Measurements from ENCODE around the gene KCNQ2.
A peak's percentile ranks its signal among the peaks of the same experiment; 100 is the strongest.

KCNQ2 gene

GRCh38 chr20:63452341-63452740 lies 20.1 kb downstream of the KCNQ2 start:
- no peak for DNase-seq

- no peak for DNase-seq
These were observed 20.6 kb downstream of the KCNQ2 start for GRCh38 chr20:63451821-63452220.

DNA sequence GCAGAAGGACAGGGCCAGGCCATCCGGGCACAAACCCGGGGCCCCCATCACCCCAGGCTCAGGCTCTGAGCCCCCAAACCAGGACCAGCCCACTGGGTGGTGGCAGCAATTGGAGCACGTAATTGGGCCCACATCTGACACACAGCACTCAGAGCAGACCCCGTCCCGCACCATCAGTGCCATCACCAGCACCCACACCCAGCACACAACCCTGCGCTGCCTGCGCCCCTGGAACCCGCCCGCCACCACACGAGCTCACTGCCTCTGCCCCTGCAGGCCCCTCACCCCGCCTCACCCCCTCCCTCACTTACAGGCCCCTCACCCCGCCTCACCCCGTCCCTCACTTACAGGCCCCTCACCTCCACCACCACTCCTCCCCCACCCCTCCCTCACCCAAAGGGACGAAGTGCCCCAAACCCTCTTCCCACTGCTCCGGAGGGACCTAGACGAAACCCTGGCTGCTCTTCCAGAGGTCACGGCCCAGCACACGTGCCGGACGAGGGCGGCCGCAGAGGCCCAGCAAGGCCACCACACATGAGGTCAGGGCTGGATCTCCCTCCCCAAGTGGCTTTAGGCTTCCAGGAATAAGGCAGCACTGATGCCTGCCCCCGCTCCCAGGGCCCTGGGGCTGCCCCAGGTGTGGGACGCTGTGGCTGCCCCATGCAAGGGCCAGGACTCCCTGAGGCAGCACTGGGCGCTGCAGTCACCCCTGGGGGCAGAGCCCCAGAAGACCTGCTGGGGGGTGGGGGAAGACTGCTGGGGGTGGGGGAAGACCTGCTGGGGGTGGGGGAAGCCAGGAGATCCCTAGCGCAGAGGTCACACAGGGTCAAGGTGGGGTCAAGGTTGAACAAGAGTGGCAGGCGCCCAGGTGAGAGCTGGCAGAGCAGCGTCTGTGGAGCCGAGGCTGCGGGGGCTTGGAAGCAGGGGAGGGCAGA lies 22.4 kb downstream of the KCNQ2 start:
- no peak for DNase-seq

DNA sequence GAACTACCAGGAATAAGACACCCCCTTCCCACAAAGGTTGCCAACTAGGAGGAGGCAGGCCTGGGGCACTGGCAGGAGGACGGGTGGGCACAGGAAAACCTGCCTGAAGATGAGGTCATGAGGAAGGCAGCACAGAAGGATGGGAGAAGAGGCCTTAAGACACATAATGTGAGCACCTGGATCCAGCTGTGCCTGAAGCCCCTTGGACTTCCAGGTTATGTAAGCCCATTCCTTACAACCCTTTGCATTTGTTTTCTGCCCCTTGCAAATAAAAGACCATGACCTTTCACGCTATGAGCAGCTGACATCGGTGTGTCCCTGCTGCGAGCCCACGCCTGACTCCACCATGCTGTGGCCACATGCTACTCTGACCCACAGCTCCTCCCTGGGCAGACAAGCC lies 23.4 kb downstream of the KCNQ2 start:
- DNase-seq = no peak

DNA sequence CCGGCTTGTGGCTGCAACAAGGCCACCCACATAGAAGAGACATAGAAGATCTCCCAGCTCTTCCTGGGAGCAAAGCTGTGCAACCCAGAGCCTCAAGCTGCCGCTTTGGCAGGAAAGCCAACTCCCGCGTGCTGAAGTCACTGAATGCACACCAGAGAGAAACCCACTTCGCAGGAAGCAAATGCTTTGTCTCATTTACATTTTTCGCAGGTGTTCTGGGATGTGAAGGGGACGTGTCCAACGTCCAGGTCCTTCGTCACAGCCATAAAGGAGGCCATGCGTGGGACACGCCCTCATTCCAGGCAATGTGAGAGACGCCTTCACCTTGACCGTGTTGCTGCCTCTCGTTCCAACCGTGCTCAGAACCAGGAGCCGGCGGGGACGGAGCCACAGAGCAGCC lies 24.4 kb downstream of the KCNQ2 start:
- no peak for DNase-seq

GRCh38 chr20:63447320-63447719 lies 25.1 kb downstream of the KCNQ2 start:
- no peak for DNase-seq

- DNase-seq = no peak
These were observed 26.0 kb downstream of the KCNQ2 start for GRCh38 chr20:63446216-63447024.

GRCh38 chr20:63445075-63445734 lies 27.2 kb downstream of the KCNQ2 start:
- no peak for DNase-seq

GRCh38 chr20:63444548-63444947 lies 27.9 kb downstream of the KCNQ2 start:
- no peak for DNase-seq

DNA sequence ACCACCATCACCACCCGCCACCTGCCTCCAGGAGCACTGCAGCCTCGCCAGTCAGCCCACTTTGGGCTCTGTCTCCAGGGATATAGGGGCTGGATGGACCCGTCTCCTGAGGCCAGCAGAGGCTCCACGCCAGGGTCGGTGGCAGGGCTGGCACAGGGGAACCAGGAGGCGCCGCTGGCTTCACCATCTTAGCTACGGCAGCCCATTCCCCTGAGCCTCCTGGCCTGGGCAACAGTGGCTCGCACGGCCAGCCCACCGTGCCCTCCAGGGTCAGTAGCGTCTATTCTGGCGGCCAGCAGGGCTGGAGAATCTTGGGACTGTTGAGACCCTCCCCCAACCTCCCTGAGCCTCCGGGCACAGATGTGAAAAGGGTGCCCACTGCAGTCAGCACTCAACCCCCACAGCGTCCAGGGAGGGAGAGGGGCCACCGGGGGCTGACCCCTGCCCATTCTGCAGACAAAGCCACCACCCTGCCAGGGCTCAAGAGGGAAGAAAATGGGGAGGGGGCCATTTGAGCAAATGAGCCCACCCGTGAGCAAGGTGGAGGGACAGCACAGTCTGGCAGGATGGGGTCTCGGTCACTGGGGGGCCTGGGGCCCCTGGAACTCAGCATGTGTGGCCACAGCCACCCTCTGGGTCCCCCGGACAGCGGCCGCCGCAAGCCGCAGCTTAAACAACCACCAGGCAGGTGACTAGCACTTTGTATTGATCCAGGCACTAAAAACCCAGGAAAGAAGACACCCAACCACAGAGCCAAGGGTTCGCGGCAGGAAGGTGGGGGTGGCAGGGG lies 28.7 kb downstream of the KCNQ2 start:
- no peak for DNase-seq

DNA sequence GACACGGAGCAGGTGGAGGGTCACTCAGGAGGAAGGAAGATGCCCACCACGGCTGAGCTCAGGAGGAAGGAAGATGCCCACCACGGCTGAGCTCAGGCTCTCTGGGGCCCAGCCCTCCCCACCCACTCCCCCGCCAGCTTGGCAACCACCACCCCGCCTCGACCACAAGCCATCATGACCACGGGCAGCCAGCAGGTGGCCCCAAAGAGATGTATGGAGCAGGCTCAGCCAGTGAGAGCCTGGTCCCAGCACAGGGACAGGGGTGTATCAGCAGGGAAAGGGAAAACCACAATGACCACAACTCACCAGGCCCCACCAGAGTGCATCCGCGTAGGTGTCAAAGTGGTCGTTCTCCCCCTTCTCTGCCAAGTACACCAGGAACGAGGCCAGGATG lies 30.4 kb downstream of the KCNQ2 start:
- DNase-seq = peak; percentile 76

DNA sequence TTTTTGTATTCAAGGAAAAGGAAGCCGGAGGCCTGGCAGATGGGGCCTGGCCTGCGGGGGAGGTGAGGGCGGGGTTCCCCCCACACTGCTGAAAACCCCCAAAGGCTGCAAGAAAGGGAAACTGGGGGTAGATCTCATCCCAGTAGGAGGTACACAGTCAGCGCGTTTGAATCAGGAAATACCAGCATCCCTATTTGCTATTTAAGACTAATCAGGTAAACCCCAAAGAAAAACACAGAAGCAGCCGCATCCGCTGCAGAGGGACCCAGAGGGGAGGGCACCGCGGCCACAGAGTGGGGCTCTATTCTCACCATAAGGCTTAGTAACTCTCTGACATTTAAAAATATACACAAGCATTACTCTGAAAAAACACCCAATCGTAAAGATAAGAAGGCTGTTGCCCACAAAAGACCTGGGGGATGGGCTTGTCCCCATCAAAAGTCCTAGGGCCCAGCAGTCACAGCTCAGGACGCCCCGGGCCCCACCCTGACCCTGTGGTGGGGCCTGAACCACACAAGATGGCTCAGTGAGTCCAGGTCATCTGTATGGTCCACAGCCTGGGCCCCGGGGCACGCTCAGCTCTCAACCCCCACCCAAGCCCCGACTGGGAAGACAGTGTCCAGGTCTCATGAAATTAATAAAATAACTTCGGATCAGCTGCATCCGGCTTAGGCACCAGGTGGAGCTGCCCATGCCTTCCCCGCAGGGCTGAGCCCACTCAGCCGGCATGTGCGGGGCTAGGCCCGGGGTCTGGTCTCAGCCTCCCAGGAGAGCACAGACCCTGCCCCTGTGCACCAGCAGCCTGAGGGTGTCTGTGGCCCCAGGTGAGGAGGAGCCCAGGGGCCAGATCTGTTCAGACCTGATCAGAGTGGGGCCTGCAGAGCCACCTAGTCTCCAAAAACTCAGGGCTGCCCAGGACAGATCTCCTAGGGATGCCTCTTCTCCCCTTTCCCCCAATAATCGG lies 31.0 kb downstream of the KCNQ2 start:
- DNase-seq = no peak

DNA sequence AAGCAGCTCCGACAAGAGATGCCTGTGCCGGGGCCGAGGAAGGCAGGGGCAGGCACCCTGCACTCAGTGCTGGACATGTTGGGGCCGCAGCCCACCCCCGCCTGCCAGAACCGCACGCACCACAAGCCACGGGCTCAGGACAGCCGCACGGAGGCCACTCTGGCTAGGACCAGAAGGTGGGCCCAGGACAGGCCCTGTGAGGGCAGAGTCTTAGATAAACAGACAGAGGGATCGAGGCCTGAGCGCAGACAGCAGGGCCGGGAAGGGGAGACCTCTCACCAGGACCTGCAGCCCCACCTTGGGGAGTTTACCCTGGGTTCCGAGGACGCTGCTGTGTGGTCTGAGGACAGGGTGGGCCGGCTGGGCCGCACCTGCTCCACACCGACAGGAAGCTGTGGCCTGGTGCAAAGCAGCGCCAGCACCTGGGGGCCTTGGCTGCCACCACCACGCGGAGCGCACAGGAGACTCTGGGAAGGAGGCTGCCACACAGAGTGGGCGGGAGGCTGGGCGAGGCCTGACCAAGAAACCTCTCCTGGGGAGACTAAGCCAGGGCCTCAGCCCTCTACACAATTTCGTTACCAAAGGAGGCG lies 32.0 kb downstream of the KCNQ2 start:
- DNase-seq = no peak

- DNase-seq = no peak
These were observed 32.6 kb downstream of the KCNQ2 start for GRCh38 chr20:63439866-63440265.

DNA sequence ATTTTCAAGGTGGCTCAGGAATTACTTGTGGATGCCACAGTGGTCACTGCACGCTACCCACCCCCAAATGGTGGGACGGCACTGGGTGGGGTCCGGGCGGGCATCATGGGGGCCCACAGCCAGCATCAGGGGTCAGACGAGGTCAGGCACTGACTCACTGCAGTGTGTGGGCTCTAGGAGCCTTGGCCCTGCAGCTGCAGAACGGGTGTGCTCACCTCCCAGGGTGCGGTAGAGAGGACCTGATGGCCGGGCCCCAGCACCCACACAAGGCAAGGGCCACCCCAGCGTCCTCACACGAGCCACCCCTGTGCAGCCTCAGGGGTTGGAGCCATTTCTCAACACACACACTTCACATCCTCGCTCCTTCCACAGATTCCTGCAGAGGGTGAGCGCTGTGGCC lies 34.3 kb downstream of the KCNQ2 start:
- DNase-seq = no peak

DNA sequence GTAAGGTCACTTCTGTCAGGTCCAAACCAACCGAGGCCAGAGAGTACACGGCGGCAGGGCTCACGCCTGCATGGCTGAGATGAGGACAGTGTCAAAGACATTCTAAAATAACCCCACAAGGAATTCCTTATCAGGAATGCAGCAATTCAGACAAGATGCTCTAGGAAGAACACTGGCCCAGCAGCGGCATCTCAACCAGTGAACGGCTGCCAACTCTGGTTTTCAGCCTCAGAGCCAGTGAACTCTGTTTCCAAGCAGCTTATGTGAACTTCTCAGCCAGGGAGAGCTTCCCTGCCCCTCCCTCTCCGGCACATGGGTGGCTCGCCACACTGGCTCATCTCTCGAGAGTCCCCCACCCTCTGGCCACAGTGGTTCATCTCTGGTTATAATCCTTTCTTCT lies 36.9 kb downstream of the KCNQ2 start:
- DNase-seq = peak; percentile 33

DNA sequence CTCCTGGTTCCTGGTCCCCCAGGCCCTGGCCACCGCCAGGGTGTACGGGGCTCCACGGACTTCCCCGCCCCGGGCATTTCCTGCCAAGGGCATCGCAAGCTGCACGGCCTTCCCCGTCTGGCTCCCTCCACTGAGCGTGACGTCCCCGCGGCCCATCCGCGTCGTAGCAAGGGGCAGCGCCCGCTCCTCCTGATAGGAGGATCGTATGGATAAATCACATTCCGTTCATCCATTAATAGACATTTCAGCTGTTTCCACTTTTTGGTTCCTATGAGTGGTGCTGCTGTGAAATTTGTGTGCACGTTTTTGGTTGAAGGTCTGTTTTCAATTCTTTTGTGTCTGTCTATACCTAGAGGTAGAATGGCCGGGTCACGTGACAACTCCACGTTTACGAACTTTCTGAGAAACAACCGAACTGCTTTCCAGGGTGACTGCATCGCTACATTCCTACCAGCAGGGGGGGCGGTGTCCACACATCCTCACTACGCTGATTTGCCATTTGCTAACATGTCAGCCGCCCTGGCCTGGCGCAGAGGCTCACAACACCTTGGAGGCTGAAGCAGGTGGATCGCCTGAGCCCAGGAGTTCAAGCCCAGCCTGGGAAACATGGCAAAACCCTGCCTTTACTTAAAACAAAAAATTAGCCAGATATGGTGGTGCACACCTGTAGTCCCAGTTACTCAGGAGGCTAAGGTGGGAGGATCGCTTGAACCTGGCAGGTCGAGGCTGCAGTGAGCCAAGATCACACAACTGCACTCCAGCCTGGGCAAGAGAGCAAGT lies 37.7 kb downstream of the KCNQ2 start:
- peak; percentile 82 for DNase-seq

- no peak for DNase-seq
These were observed 38.5 kb downstream of the KCNQ2 start for GRCh38 chr20:63433756-63434531.

DNA sequence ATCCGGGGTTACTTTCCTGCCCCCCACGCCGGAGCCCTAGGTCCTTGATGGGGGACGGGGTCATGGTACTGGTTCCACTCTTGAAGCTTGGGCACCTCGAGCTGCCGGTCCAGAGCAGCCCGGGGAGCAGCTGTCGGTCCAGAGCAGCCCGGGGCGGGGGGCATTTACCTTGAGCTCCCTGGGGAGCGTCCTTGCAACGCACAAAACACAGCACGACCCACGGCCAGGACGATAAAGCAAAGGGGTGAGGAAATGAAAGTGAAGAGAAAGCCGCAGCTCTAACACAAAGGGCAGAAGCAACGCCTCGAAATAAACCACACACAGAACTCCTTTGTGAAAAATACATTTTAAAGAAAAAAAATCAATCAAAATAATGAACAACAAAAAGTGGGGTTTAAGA lies 39.1 kb downstream of the KCNQ2 start:
- no peak for DNase-seq

Measured in NCI-H82 (cell line).